Measurements from ENCODE around the gene SULT2A1. TPM values are rescaled to one million over a fixed set of nuclear protein-coding genes. Genes with fewer than 3 reads are reported as not detected.

The SULT2A1 gene
- total RNA-seq, 4 donors from 2014 or later = not detected

Other genes with a start within 250 kb of the SULT2A1 start
- gene EHD2, start 172.9 kb downstream of the SULT2A1 start, total RNA-seq = 100 to 1,000 TPM; 149 to 383 (median 159) TPM
- gene NOP53, start 140.8 kb downstream of the SULT2A1 start, total RNA-seq = 100 to 1,000 TPM; 332 to 592 (median 362) TPM
- gene SELENOW, start 107.6 kb downstream of the SULT2A1 start, total RNA-seq = 1,000 to 10,000 TPM; 1,196 to 1,646 (median 1,370) TPM
- not detected for gene TPRX1, start 81.8 kb downstream of the SULT2A1 start, total RNA-seq
- not detected for gene CRX, start 64.4 kb downstream of the SULT2A1 start, total RNA-seq
- not detected for gene TPRX2, start 27.1 kb downstream of the SULT2A1 start, total RNA-seq
- gene BSPH1, start 105.9 kb upstream of the SULT2A1 start, total RNA-seq = not detected
- not detected for gene ELSPBP1, start 108.3 kb upstream of the SULT2A1 start, total RNA-seq
- gene CABP5, start 157.8 kb upstream of the SULT2A1 start, total RNA-seq = not detected
- 10 to 100 TPM in 2 of 4 donors, 1 to 10 TPM in 2; 3.8 to 15.6 (median 9.7) TPM for gene PLA2G4C, start 224.5 kb upstream of the SULT2A1 start, total RNA-seq

Data from gastroesophageal sphincter (tissue), 4 donors.